Mucosa of descending colon (tissue), 3 donors: ENCODE results near the gene KISS1R. TPM values are rescaled to one million over a fixed set of nuclear protein-coding genes. Genes with fewer than 3 reads are reported as not detected.
A peak's percentile ranks its signal among the peaks of the same experiment; 100 is the strongest.

Experiments
- ATAC-seq: fragments of 200-7000 bp; cut with Tn5 transposase; one replicate; pipeline ENCODE4 v1.9.1; 2020; ENCODE audit warnings: mild to moderate bottlenecking, moderate library complexity
- DNase-seq, 3 donors: peaks; one replicate each; pipeline ENCODE4 v3.0.0-alpha.2; 2020
- H3K36me3 ChIP-seq: fragments of 200-600 bp; one replicate; pipeline ENCODE4 v1.8.0; 2021; ENCODE audit warnings: low read depth, mild to moderate bottlenecking
- H3K4me1 ChIP-seq: fragments of 200-600 bp; one replicate; pipeline ENCODE4 v1.8.0; 2021; ENCODE audit warnings: low read depth, mild to moderate bottlenecking
- H3K4me3 ChIP-seq: fragments of 200-600 bp; one replicate; pipeline ENCODE4 v1.8.0; 2021; ENCODE audit warnings: mild to moderate bottlenecking
- H3K9me3 ChIP-seq: fragments of 200-600 bp; one replicate; pipeline ENCODE4 v1.8.0; 2021; ENCODE audit warnings: mild to moderate bottlenecking
- intact Hi-C, 2 donors: fragments of 100-400 bp; cut with DNase I in 1 of 2; cut with micrococcal nuclease in 1 of 2; formaldehyde crosslinking; loops; one replicate each; pipeline versions ENCODE4 v1.11.0 to v1.11.1; 2022; cut with DNase I, micrococcal nuclease
- total RNA-seq, 3 donors: library from RNA; stranded (reverse); fragmentation: NEBNext Ultra II Directional in 2 of 3; extraction: Animal tissue kit (Norgen Biotek cat#: 25700) in 2 of 3; gene quantifications; one replicate each; pipeline versions ENCODE4 v1.2.1 to v1.2.4, GENCODE V29; 2021 to 2023
- TF ChIP-seq, protein P1 (sequence below): fragments of 200-600 bp; IDR thresholded peaks from one replicate; pipeline ENCODE4 v1.8.0; 2022; ENCODE audit warnings: antibody characterized with exemption, mild to moderate bottlenecking
- donor health status: DM: no; HTN: no; CAD: no; lungs with moderate emphysema.
- donor health status: DM: no; HTN: no; CAD: no.
- donor health status: DM: no; HTN: yes; CAD: no.

The KISS1R gene
- total RNA-seq, 3 donors from 2014 or later, result not detected

DNA sequence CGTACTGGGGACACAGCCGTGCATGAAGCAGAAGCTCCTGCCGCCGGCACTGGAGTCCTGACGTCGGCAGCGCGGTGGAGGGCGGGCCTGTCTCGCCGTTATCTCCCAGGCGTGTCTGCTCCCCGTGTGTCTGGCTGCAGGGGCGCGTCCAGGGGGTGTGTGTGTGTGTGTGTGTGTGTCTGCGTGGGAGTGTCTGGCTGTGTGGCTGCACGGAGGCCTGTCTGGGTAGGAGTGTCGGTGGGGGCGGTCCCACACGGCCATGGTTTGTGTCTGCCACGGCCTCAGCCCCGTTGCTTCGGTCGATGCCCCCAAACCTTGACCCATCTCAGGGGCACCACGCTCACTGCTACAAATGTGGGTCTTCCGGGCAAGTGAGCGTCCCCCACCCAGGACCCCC, 27.0 kb downstream of the KISS1R start:
- Histone ChIP-seq H3K9me3 (no peaks in the 10 kb centered on the region), H3K4me3 (no peak overlapping the region), H3K4me1 (peaks cover 24% of the 10 kb centered on the region), H3K36me3 (no peaks in the 10 kb centered on the region)
- intact Hi-C loops, result no loop called here
- DNase-seq (peak; percentile 84 to 86 (median 86)), ATAC-seq (peak; percentile 75)
- TF ChIP-seq, protein P1, sequence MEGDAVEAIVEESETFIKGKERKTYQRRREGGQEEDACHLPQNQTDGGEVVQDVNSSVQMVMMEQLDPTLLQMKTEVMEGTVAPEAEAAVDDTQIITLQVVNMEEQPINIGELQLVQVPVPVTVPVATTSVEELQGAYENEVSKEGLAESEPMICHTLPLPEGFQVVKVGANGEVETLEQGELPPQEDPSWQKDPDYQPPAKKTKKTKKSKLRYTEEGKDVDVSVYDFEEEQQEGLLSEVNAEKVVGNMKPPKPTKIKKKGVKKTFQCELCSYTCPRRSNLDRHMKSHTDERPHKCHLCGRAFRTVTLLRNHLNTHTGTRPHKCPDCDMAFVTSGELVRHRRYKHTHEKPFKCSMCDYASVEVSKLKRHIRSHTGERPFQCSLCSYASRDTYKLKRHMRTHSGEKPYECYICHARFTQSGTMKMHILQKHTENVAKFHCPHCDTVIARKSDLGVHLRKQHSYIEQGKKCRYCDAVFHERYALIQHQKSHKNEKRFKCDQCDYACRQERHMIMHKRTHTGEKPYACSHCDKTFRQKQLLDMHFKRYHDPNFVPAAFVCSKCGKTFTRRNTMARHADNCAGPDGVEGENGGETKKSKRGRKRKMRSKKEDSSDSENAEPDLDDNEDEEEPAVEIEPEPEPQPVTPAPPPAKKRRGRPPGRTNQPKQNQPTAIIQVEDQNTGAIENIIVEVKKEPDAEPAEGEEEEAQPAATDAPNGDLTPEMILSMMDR, result no peak

DNA sequence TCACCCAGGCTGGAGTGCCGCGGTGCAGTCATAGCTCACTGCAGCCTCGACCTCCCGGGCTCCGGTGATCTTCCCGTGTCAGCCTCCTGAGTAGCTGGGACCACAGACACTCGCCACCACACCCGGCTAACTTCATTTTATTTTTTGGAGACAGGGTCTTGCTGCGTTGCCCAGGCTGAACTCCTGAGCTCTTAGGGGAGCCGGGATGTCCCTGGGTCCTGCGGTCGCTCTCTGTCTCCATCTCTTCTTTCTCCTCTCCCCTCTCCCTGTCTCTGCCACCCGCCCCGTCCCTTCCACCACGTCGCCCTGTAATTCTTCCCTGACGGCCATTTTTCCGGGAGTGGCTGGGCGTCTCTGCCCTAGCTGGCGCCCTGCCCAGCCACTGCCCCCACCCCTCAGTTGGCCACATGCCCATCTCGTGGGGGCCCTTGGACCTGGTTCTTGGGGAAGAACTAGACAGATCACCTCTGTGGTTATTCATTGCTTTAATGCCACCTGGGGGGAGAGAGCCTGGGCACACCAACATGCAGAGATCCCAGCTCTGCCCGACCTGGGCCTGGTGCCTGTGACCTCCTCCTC, 27.6 kb downstream of the KISS1R start:
- intact Hi-C loops, result no loop called here
- Histone ChIP-seq H3K36me3 (no peaks in the 10 kb centered on the region), H3K4me3 (no peak overlapping the region), H3K9me3 (no peaks in the 10 kb centered on the region), H3K4me1 (peaks cover 24% of the 10 kb centered on the region)
- TF ChIP-seq, protein P1, result no peak
- DNase-seq, result peak in 2 of 3 donors; percentile 57 to 73
- ATAC-seq, result peak; percentile 2

DNA sequence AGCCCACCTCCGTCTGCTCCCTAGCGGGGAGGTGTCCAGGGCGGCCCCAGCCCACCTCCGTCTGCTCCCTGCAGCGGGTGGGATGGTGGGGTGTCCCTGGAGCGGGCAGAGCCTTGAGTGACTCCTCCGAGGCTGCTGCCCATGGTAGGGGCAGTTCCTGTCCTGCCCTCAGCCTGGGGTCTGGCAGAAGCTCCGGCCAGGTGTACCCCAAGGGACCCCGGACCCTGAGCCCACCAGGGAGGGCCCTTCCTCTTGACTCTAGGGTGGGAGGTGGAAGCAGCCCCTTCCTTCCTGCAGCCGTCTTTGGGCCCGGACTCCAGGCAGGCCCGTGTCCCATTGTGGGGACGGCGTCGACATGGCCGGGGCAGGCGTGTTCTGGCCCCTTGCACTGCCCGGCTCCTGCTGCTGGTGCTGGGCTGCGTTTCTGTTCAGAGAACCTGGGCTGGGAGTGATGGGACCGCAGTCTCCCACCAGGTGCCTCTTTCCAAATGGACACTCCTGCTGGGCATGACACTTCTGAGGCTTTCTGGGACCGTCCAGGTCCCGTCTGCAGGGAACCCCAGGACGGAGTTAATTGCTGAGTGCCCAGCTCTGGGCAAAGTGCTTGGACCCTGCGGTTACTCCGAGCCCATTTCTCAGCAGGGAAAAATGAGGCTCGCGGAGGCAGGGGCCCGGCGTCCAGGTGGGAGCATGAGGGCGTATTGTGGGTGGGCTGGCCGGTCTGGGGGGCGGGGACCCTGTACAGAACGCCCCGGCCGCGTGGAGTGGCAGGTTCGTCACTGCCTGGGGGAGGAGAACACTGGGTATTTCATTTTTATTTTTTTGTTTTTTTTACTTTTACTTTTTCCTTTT, 28.5 kb downstream of the KISS1R start:
- H3K4me1 ChIP-seq, result peaks cover 20% of the 10 kb centered on the region
- no peaks in the 10 kb centered on the region for H3K36me3 ChIP-seq
- no peak overlapping the region for H3K4me3 ChIP-seq
- no peak for ATAC-seq
- TF ChIP-seq, protein P1, result no peak
- peak in 1 of 3 donors; percentile 50 for DNase-seq
- intact Hi-C loops, result no loop called here
- H3K9me3 ChIP-seq, result no peaks in the 10 kb centered on the region

DNA sequence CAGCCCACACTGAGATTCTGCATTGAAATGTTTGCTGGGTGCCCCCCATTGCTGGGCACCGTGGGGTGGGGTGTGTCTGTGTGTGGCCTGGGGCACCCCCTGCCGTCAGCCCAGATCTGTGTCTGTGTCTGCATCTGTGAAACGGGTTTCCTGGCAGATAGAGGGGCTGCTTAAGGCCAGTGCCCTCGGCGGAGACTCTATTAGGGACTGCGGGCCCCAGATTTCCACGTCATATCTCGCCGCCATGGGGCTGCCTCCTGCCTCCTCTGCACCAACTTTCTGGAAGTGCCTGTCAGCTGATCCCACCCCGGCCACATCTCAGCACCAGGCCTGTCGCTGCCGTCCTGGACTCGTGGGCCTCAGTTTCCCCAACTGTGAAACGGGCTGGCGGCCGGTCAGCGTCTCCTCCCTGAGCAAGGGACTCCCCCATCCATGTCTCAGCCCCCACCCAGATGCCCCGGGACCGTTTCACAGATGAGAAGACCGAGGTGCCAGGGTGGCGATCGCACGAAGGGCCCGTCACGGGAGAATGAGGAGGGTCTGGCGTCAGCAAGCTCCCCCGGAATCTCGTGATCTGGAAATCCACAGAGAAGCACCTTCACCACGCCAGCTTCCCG, 30.1 kb downstream of the KISS1R start:
- Histone ChIP-seq H3K36me3 (no peaks in the 10 kb centered on the region), H3K4me1 (peaks cover 10% of the 10 kb centered on the region), H3K9me3 (no peaks in the 10 kb centered on the region), H3K4me3 (no peak overlapping the region)
- no peak for ATAC-seq
- TF ChIP-seq, protein P1, result no peak
- DNase-seq, result peak in 1 of 3 donors; percentile 48
- intact Hi-C loops, result no loop called here

DNA sequence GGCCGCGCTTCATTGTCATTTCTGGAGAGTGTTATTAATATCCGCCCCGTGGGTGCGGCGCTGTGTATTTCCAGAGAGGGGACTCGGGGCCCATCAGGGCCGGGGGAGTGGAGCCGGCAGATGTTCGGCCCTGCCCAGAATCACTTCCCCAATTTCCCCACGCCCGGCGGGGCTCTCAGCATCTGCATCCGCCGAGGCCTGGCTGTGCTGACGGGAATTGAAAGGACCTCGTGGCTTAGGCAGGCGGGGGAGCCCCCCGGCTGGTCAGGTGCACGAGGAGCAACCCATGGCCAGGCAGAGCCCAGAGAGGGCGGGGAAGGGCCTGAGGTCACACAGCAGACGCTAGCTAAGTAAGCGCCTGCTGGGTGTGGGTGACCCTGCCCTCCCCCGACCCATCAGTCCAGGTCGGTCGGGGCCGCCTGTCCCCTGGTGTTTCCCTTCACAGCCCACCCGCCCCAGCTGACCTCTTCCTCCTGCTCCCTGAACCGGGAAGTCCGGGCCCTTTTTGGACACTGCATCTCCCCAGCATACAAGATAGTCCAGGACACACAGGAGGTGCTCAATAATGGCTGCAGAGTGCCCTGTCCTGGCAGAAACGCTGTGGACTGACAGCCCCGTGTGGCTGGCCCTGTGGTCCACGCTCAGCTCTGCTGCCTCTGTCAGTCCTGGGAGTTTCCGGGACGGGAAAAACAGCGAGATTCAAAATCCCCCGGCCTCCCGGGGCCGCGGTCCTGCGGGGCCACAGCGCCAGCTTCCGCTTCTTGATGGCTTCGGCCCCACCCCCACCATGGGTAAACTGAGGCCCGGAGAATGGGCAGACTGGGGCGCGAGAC, 30.8 kb downstream of the KISS1R start:
- H3K9me3 ChIP-seq, result no peaks in the 10 kb centered on the region
- TF ChIP-seq, protein P1, result no peak
- ATAC-seq, result peak; percentile 46
- H3K4me1 ChIP-seq, result peaks cover 16% of the 10 kb centered on the region
- DNase-seq, result peak; percentile 65 to 87 (median 69)
- no peak overlapping the region for H3K4me3 ChIP-seq
- intact Hi-C loops, result no loop called here
- no peaks in the 10 kb centered on the region for H3K36me3 ChIP-seq
